Mesenchymal stem cell (in vitro differentiated cells and primary cell): ENCODE data around the gene PCDHGA9.
A peak's percentile ranks its signal among the peaks of the same experiment; 100 is the strongest.
"Not testable (repeated sequence)": the region's sequence is repeated elsewhere in the genome, so short reads cannot be mapped to it uniquely, and the experiment has no call there.

Experiments used
- DNase-seq: peaks from one replicate; pipeline ENCODE4 v3.0.0-alpha.2; 2013
- H2AFZ ChIP-seq: one replicate; pipeline ENCODE4 v1.6.1; 2013; ENCODE audit warnings: low read depth, mild to moderate bottlenecking, control low read depth, inconsistent platforms, low read length, moderate library complexity
- H2AK5ac ChIP-seq: 2 replicates; pipeline ENCODE4 v1.6.1; 2013; ENCODE audit warnings: low read length, moderate library complexity, mild to moderate bottlenecking, inconsistent platforms; ENCODE audit not compliant: severe bottlenecking
- H2BK120ac ChIP-seq: one replicate; pipeline ENCODE4 v1.6.1; 2013; ENCODE audit warnings: low read depth, mild to moderate bottlenecking, inconsistent platforms, low read length, moderate library complexity
- H2BK12ac ChIP-seq, 2 experiments: one replicate each; pipeline ENCODE4 v1.6.1; 2013; ENCODE audit warnings: inconsistent platforms in 2 of 2, low read length in 2 of 2, mild to moderate bottlenecking in 2 of 2, moderate library complexity in 2 of 2, control low read depth in 1 of 2
- H2BK15ac ChIP-seq: one replicate; pipeline ENCODE4 v1.6.1; 2013; ENCODE audit warnings: mild to moderate bottlenecking, low read depth, inconsistent platforms; ENCODE audit not compliant: poor library complexity, severe bottlenecking
- H2BK5ac ChIP-seq: 2 replicates; pipeline ENCODE4 v1.6.1; 2013; ENCODE audit warnings: low read depth, mild to moderate bottlenecking, low read length, control low read depth, inconsistent platforms; ENCODE audit not compliant: poor library complexity, severe bottlenecking
- H3K14ac ChIP-seq, 2 experiments: one replicate each; pipeline ENCODE4 v1.6.1; 2013; ENCODE audit warnings: inconsistent platforms in 2 of 2, low read length in 2 of 2, control low read depth in 1 of 2, mild to moderate bottlenecking in 1 of 2, moderate library complexity in 1 of 2
- H3K18ac ChIP-seq, 2 experiments: one replicate each; pipeline ENCODE4 v1.6.1; 2013; ENCODE audit warnings: inconsistent platforms in 2 of 2, low read length in 2 of 2, control low read depth in 1 of 2, low read depth in 1 of 2, mild to moderate bottlenecking in 1 of 2
- H3K23ac ChIP-seq, 2 experiments: one replicate each; pipeline ENCODE4 v1.6.1; 2013; ENCODE audit warnings: inconsistent platforms in 2 of 2, low read length in 2 of 2, mild to moderate bottlenecking in 2 of 2, moderate library complexity in 2 of 2, control low read depth in 1 of 2
- H3K27ac ChIP-seq: 2 replicates; pipeline ENCODE4 v1.5.1; 2013; ENCODE audit warnings: mild to moderate bottlenecking, moderate library complexity, low read length, control low read depth, inconsistent platforms; ENCODE audit not compliant: poor library complexity, severe bottlenecking
- H3K27me3 ChIP-seq, 2 experiments: 2 replicates each; pipeline versions ENCODE4 v1.6.1 to v1.7.0; 2013; ENCODE audit warnings: low read length in 2 of 2, mild to moderate bottlenecking in 2 of 2, moderate library complexity in 2 of 2, control low read depth in 1 of 2, inconsistent platforms in 1 of 2; ENCODE audit not compliant: control insufficient read depth in 1 of 2, insufficient read depth in 1 of 2
- H3K36me3 ChIP-seq, 2 experiments: 2 replicates each; pipeline versions ENCODE4 v1.6.1 to v1.7.0; 2013; ENCODE audit warnings: low read length in 2 of 2, control low read depth in 1 of 2, inconsistent platforms in 1 of 2, low read depth in 1 of 2, mild to moderate bottlenecking in 1 of 2; ENCODE audit not compliant: insufficient read depth in 2 of 2, control insufficient read depth in 1 of 2
- H3K4ac ChIP-seq, 2 experiments: one replicate each; pipeline ENCODE4 v1.6.1; 2013; ENCODE audit warnings: inconsistent platforms in 2 of 2, low read length in 2 of 2, mild to moderate bottlenecking in 2 of 2, moderate library complexity in 2 of 2, control low read depth in 1 of 2, low read depth in 1 of 2
- H3K4me1 ChIP-seq: 2 replicates; pipeline ENCODE4 v1.6.1; 2013; ENCODE audit warnings: low read depth, low read length, control low read depth; ENCODE audit not compliant: control insufficient read depth, insufficient read depth
- H3K4me2 ChIP-seq: 2 replicates; pipeline ENCODE4 v1.6.1; 2013; ENCODE audit warnings: low read length, mild to moderate bottlenecking, inconsistent platforms; ENCODE audit not compliant: poor library complexity, severe bottlenecking
- H3K4me3 ChIP-seq, 2 experiments: 2 replicates each; pipeline versions ENCODE4 v1.5.1 to v1.7.0; 2013; ENCODE audit warnings: low read length in 2 of 2, mild to moderate bottlenecking in 2 of 2, control low read depth in 1 of 2, low read depth in 1 of 2; ENCODE audit not compliant: insufficient read depth in 1 of 2
- H3K79me1 ChIP-seq: replicated peaks from 2 replicates; pipeline ENCODE4 v1.6.1; 2013; ENCODE audit warnings: mild to moderate bottlenecking, control low read depth, low read length, inconsistent platforms; ENCODE audit not compliant: poor library complexity, severe bottlenecking
- H3K9ac ChIP-seq: 2 replicates; pipeline ENCODE4 v1.7.0; 2013; ENCODE audit warnings: mild to moderate bottlenecking, low read length, moderate library complexity
- H3K9me3 ChIP-seq: 2 replicates; pipeline ENCODE4 v1.7.0; 2013; ENCODE audit warnings: mild to moderate bottlenecking, low read length; ENCODE audit not compliant: control insufficient read depth
- H4K8ac ChIP-seq: one replicate; pipeline ENCODE4 v1.6.1; 2013; ENCODE audit warnings: inconsistent platforms, mild to moderate bottlenecking, low read length, moderate library complexity
- H4K91ac ChIP-seq: one replicate; pipeline ENCODE4 v1.6.1; 2013; ENCODE audit warnings: mild to moderate bottlenecking, low read length, inconsistent platforms
- WGBS: methylation state at CpG from one replicate; pipeline ENCODE4 v1.1.7; 2013; ENCODE audit warnings: mixed read lengths; 5-methylcytosine and 5-hydroxymethylcytosine counted together

PCDHGA9 gene

GRCh38 chr5:141427783-141428426 is 25.3 kb downstream of the PCDHGA9 start:
- Histone ChIP-seq H3K4me2 (no peak overlapping the region), H4K91ac (no peak overlapping the region), H3K36me3 (peaks cover 30 to 43% of the 10 kb centered on the region in 2 experiments), H2BK5ac (no peak overlapping the region), H4K8ac (no peak overlapping the region), H3K27me3 (no peaks in the 10 kb centered on the region), H2BK15ac (no peak overlapping the region), H3K9me3 (peaks cover 30% of the 10 kb centered on the region), H3K4me1 (peaks cover 2% of the 10 kb centered on the region), H3K79me1 (peaks cover 28% of the 10 kb centered on the region), H2AK5ac (no peak overlapping the region), H2BK12ac (no peak overlapping the region), H3K14ac (no peak overlapping the region), H3K23ac (no peak overlapping the region), H2AFZ (no peak overlapping the region), H3K4me3 (peak overlapping the region; percentile 31 to 39), H3K18ac (no peak overlapping the region), H2BK120ac (no peak overlapping the region), H3K4ac (no peak overlapping the region), H3K27ac (no peak overlapping the region), H3K9ac (no peak overlapping the region)
- DNase-seq, result no peak
- WGBS, result 98% methylated on average over 53 of the region's 53 CpGs

GRCh38 chr5:141430332-141431113 is 27.9 kb downstream of the PCDHGA9 start, which contains the start of gene PCDHGA12:
Gene PCDHGA12 (plus strand): TSS chr5:141430507. CDS start chr5:141430760, 253 bp downstream.
- H2AFZ ChIP-seq, result no peak within 1 kb of the TSS
- no peak within 1 kb of the TSS for H4K91ac ChIP-seq
- WGBS, result 98% methylated on average over 32 of the region's 33 CpGs
- no peak for DNase-seq
- H2BK5ac ChIP-seq, result no peak within 1 kb of the TSS
- peaks cover 2% of the 10 kb centered on the region for H3K4me1 ChIP-seq
- H2AK5ac ChIP-seq, result no peak within 1 kb of the TSS
- no peak within 1 kb of the TSS for H3K23ac ChIP-seq
- peaks cover 23% of the 10 kb centered on the region for H3K79me1 ChIP-seq
- no peaks in the 10 kb centered on the region for H3K27me3 ChIP-seq
- H3K4ac ChIP-seq, result no peak within 1 kb of the TSS
- no peak within 1 kb of the TSS for H3K4me2 ChIP-seq
- H4K8ac ChIP-seq, result no peak within 1 kb of the TSS
- H2BK15ac ChIP-seq, result no peak within 1 kb of the TSS
- H3K14ac ChIP-seq, result no peak within 1 kb of the TSS
- peaks cover 25% of the 10 kb centered on the region for H3K9me3 ChIP-seq
- H3K4me3 ChIP-seq, result peak within 1 kb of the TSS in 1 of 2 experiments; percentile 80
- H3K36me3 ChIP-seq, result peaks cover 24 to 37% of the 10 kb centered on the region in 2 experiments
- H2BK120ac ChIP-seq, result no peak within 1 kb of the TSS
- no peak within 1 kb of the TSS for H2BK12ac ChIP-seq
- peak within 1 kb of the TSS; percentile 79 for H3K9ac ChIP-seq
- no peak within 1 kb of the TSS for H3K18ac ChIP-seq
- no peak within 1 kb of the TSS for H3K27ac ChIP-seq

GRCh38 chr5:141431286-141431685 is 28.7 kb downstream of the PCDHGA9 start:
- DNase-seq, result no peak
- Histone ChIP-seq H4K8ac (no peak overlapping the region), H3K23ac (no peak overlapping the region), H2BK5ac (no peak overlapping the region), H3K14ac (no peak overlapping the region), H3K9me3 (peaks cover 25% of the 10 kb centered on the region), H3K27me3 (no peaks in the 10 kb centered on the region), H3K79me1 (peaks cover 18% of the 10 kb centered on the region), H2AFZ (no peak overlapping the region), H2BK12ac (no peak overlapping the region), H3K4ac (no peak overlapping the region), H2AK5ac (no peak overlapping the region), H3K9ac (peak overlapping the region; percentile 79), H4K91ac (no peak overlapping the region), H3K4me1 (peaks cover 2% of the 10 kb centered on the region), H2BK120ac (no peak overlapping the region), H2BK15ac (no peak overlapping the region), H3K4me2 (no peak overlapping the region), H3K36me3 (peaks cover 19 to 33% of the 10 kb centered on the region in 2 experiments), H3K27ac (no peak overlapping the region), H3K4me3 (peak overlapping the region in 1 of 2 experiments; percentile 80), H3K18ac (no peak overlapping the region)
- WGBS, result 97% methylated on average over 37 of the region's 37 CpGs

- H3K27ac ChIP-seq, result not testable (repeated sequence)
- WGBS, result 98% methylated on average over 23 of the region's 38 CpGs
Observed at GRCh38 chr5:141432308-141432707, 29.7 kb downstream of the PCDHGA9 start.

More at GRCh38 chr5:141432308-141432707, 29.7 kb downstream of the PCDHGA9 start:
- peaks cover 21% of the 10 kb centered on the region for H3K9me3 ChIP-seq
- not testable (repeated sequence) for H2BK12ac ChIP-seq, H3K14ac ChIP-seq, H4K91ac ChIP-seq, H3K4me2 ChIP-seq, H3K18ac ChIP-seq, H2AFZ ChIP-seq, H2AK5ac ChIP-seq, H2BK5ac ChIP-seq, H3K27me3 ChIP-seq, H3K23ac ChIP-seq, H3K4me1 ChIP-seq, H3K9ac ChIP-seq, H3K4ac ChIP-seq, DNase-seq, H2BK120ac ChIP-seq, H2BK15ac ChIP-seq, H4K8ac ChIP-seq
- H3K36me3 ChIP-seq, result peaks cover 9 to 28% of the 10 kb centered on the region in 2 experiments
- peaks cover 14% of the 10 kb centered on the region for H3K79me1 ChIP-seq
- peak overlapping the region in 1 of 2 experiments; percentile 80 for H3K4me3 ChIP-seq
